GM23248 (cell line): Measurements from ENCODE around the gene MVB12B. TPM values are rescaled to one million over a fixed set of nuclear protein-coding genes. Genes with fewer than 3 reads are reported as not detected.

Experiments
- DNase-seq: peaks from one replicate; pipeline ENCODE4 v3.0.0-alpha.2; 2015
- H2AFZ ChIP-seq: fragments of 200-600 bp; sonication (generic); 2 replicates; pipeline ENCODE4 v1.6.1; 2016; ENCODE audit warnings: antibody characterized with exemption
- H3F3A ChIP-seq: fragments of 200-600 bp; sonication (generic); 2 replicates; pipeline ENCODE4 v1.6.1; 2016; ENCODE audit warnings: mild to moderate bottlenecking, antibody characterized with exemption, mixed run types; ENCODE audit not compliant: insufficient read depth
- H3K27ac ChIP-seq: fragments of 200-600 bp; sonication (generic); 2 replicates; pipeline ENCODE4 v1.5.1; 2016; ENCODE audit warnings: mild to moderate bottlenecking
- H3K27me3 ChIP-seq: fragments of 200-600 bp; sonication (generic); replicated peaks from 2 replicates; pipeline ENCODE4 v1.6.1; 2016; ENCODE audit warnings: mild to moderate bottlenecking; ENCODE audit not compliant: insufficient read depth
- H3K36me3 ChIP-seq: fragments of 200-600 bp; sonication (generic); 2 replicates; pipeline ENCODE4 v1.6.1; 2016; ENCODE audit warnings: low read depth, mild to moderate bottlenecking
- H3K4me1 ChIP-seq: fragments of 200-600 bp; sonication (generic); 2 replicates; pipeline ENCODE4 v1.6.1; 2016; ENCODE audit warnings: mild to moderate bottlenecking; ENCODE audit not compliant: insufficient read depth
- H3K4me2 ChIP-seq: fragments of 200-600 bp; sonication (generic); one replicate; pipeline ENCODE4 v1.6.1; 2016; ENCODE audit warnings: mild to moderate bottlenecking; ENCODE audit not compliant: unreplicated experiment
- H3K4me3 ChIP-seq: fragments of 200-600 bp; sonication (generic); 2 replicates; pipeline ENCODE4 v1.5.1; 2016; ENCODE audit warnings: mild to moderate bottlenecking
- H3K79me2 ChIP-seq: fragments of 200-600 bp; sonication (generic); 2 replicates; pipeline ENCODE4 v1.6.1; 2016; ENCODE audit warnings: mild to moderate bottlenecking; ENCODE audit not compliant: insufficient read depth
- H3K9ac ChIP-seq: fragments of 200-600 bp; sonication (generic); 2 replicates; pipeline ENCODE4 v1.6.1; 2016; ENCODE audit warnings: mild to moderate bottlenecking
- H3K9me2 ChIP-seq: fragments of 200-600 bp; sonication (generic); 2 replicates; pipeline ENCODE4 v1.6.1; 2016; ENCODE audit warnings: mixed run types, mild to moderate bottlenecking, moderate library complexity; ENCODE audit not compliant: insufficient read depth
- H3K9me3 ChIP-seq: fragments of 200-600 bp; sonication (generic); one replicate; pipeline ENCODE4 v1.6.1; 2017; ENCODE audit warnings: low read depth
- H4K20me1 ChIP-seq: fragments of 200-600 bp; sonication (generic); 2 replicates; pipeline ENCODE4 v1.6.0; 2016; ENCODE audit not compliant: insufficient read depth
- EZH2 ChIP-seq: fragments of 200-600 bp; sonication (generic); IDR thresholded peaks from 2 replicates; pipeline ENCODE4 v1.6.1; 2018; ENCODE audit warnings: antibody characterized with exemption, mild to moderate bottlenecking; ENCODE audit not compliant: insufficient read depth, poor library complexity, severe bottlenecking
- EZH2phosphoT487 ChIP-seq: fragments of 200-600 bp; sonication (generic); IDR thresholded peaks from 2 replicates; pipeline ENCODE4 v1.6.1; 2018; ENCODE audit warnings: antibody characterized with exemption, moderate library complexity, mild to moderate bottlenecking, low read depth; ENCODE audit not compliant: insufficient read depth
- WGBS, 2 experiments: methylation state at CpG; one replicate each; pipeline ENCODE4 v1.1.6; 2015 to 2017; ENCODE audit warnings: low lambda C conversion rate in 2 of 2, low coverage in 1 of 2; ENCODE audit errors: missing lambda C conversion rate in 2 of 2; 5-methylcytosine and 5-hydroxymethylcytosine counted together
- in situ Hi-C: fragments of 300-500 bp; cut with MboI; formaldehyde crosslinking; loops from 2 replicates; pipeline ENCODE4 v1.15.0; 2020
- polyA plus RNA-seq: library from polyadenylated mRNA; unstranded; fragments of >200 nt; fragmentation: Nextera tagmentation; extraction: Ambion mirVana; gene quantifications from 2 replicates; pipeline ENCODE4 v1.2.1, GENCODE V29; 2016
- total RNA-seq: library from RNA; depleted of rRNA; stranded (reverse); fragments of >200 nt; shearing (Covaris generic); gene quantifications from 2 replicates; pipeline ENCODE4 v1.2.3, GENCODE V29; 2014

Gene MVB12B
- total and polyA plus RNA-seq, 2 experiments from 2014 or later = 2.4 to 5.5 TPM

DNA sequence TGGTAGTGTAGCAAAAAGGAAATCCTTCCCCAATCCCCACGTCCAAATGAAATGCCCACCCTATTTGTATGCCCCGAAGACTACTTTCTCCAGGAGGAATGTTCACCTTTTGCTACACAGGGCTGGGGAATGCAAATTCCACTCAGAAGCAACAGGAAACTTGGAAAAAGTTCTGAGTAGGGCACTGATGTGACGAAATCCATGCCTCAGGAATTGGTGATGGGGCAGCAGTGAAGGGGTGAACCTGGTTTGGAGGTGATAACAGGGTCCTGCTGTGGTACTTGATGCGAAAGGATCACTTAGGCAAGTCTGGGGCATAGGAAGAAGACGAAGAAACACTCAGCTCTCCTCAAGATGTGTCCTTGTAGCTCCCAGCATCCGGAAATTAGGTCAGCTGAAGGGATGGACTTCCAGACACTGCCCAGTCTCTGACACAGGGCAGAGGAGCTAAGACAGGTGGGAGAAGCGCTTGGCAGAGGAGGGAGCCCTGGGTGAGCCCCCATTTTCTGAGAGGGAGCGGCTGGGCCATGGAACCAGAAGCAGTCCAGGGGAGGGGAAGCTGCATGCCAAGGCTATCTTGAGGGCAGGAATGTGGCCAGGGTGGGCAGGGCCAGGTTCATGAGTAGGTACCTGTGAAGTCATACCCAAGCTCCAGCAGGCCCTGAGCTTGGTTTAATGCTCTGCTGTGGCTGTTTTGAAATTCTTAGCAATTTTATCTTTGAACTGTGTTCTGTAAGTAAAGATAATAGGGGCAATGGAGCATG lies 22.2 kb upstream of the MVB12B start:
- no peak overlapping the region for H3K9ac ChIP-seq
- no peaks in the 10 kb centered on the region for H3K9me2 ChIP-seq
- H3K36me3 ChIP-seq = no peaks in the 10 kb centered on the region
- H3K4me2 ChIP-seq = no peak overlapping the region
- TF ChIP-seq EZH2 (no peak), EZH2phosphoT487 (no peak)
- in situ Hi-C loops = loop anchor here (5.0 to 10.0 kb wide), 2 partner anchors 93 to 190 kb away; no protein-coding TSS in a partner anchor
- 74 to 78% methylated on average over 8 of the region's 8 CpGs for WGBS, 2 experiments
- no peak overlapping the region for H2AFZ ChIP-seq
- no peak overlapping the region for H3K27ac ChIP-seq
- no peak for DNase-seq
- no peak overlapping the region for H3K4me3 ChIP-seq
- H3K27me3 ChIP-seq = no peaks in the 10 kb centered on the region
- no peaks in the 10 kb centered on the region for H3K79me2 ChIP-seq
- no peaks in the 10 kb centered on the region for H4K20me1 ChIP-seq
- H3K4me1 ChIP-seq = no peaks in the 10 kb centered on the region
- H3F3A ChIP-seq = no peaks in the 10 kb centered on the region
- no peaks in the 10 kb centered on the region for H3K9me3 ChIP-seq

- no peak overlapping the region for H2AFZ ChIP-seq
- in situ Hi-C loops = loop anchor here (5.0 to 10.0 kb wide), 2 partner anchors 92 to 190 kb away; no protein-coding TSS in a partner anchor
- no peaks in the 10 kb centered on the region for H3K79me2 ChIP-seq
- no peak overlapping the region for H3K9ac ChIP-seq
- no peaks in the 10 kb centered on the region for H3K9me2 ChIP-seq
- no peak overlapping the region for H3K4me3 ChIP-seq
- TF ChIP-seq EZH2phosphoT487 = no peak
- TF ChIP-seq EZH2 = no peak
- no peaks in the 10 kb centered on the region for H3K9me3 ChIP-seq
- H3K4me1 ChIP-seq = no peaks in the 10 kb centered on the region
- H3K36me3 ChIP-seq = no peaks in the 10 kb centered on the region
- no peak overlapping the region for H3K27ac ChIP-seq
- no peak overlapping the region for H3K4me2 ChIP-seq
- H3K27me3 ChIP-seq = no peaks in the 10 kb centered on the region
- H3F3A ChIP-seq = no peaks in the 10 kb centered on the region
- DNase-seq = no peak
- 64 to 76% methylated on average over 7 of the region's 7 CpGs for WGBS, 2 experiments
- H4K20me1 ChIP-seq = no peaks in the 10 kb centered on the region
Observed at GRCh38 chr9:126304971-126305320, 21.7 kb upstream of the MVB12B start.

DNA sequence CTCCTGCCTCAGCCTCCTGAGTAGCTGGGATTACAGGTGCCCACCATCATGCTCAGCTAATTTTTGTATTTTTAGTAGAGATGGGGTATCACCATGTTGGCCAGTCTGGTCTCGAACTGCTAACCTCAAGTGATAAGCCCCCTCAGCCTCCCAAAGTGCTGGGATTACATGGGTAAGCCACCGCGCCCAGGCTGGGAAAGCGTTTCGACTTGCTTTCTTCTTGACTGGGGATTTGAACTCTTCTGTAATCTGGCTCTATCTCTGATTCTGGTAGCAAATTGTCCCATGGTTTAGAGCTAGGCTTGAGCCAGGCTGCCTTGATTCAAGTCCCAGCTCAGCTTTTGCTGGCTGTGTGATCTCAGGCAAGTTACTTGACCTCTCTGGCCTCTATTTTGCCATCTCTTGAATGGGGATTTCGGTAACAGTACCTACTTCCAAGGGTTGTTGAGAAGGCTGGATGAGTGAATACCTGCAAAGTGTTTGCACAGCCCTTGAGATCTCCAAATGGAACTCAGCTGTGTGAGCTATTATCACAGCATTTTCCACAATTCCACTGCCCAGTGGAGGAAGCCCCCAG lies 20.5 kb upstream of the MVB12B start:
- H3K27ac ChIP-seq = no peak overlapping the region
- no peak overlapping the region for H3K4me3 ChIP-seq
- no peak for DNase-seq
- H3K9ac ChIP-seq = no peak overlapping the region
- no peaks in the 10 kb centered on the region for H3K36me3 ChIP-seq
- H3K27me3 ChIP-seq = no peaks in the 10 kb centered on the region
- TF ChIP-seq EZH2 (no peak), EZH2phosphoT487 (no peak)
- no peak overlapping the region for H3K4me2 ChIP-seq
- H3K9me2 ChIP-seq = no peaks in the 10 kb centered on the region
- no peaks in the 10 kb centered on the region for H3F3A ChIP-seq
- H3K9me3 ChIP-seq = no peaks in the 10 kb centered on the region
- no peaks in the 10 kb centered on the region for H3K4me1 ChIP-seq
- in situ Hi-C loops = loop anchor here (10.0 kb wide), 1 partner anchor 189 kb away; no protein-coding TSS in a partner anchor
- no peaks in the 10 kb centered on the region for H3K79me2 ChIP-seq
- 88 to 89% methylated on average over 6 of the region's 6 CpGs for WGBS, 2 experiments
- H2AFZ ChIP-seq = no peak overlapping the region
- H4K20me1 ChIP-seq = no peaks in the 10 kb centered on the region

DNA sequence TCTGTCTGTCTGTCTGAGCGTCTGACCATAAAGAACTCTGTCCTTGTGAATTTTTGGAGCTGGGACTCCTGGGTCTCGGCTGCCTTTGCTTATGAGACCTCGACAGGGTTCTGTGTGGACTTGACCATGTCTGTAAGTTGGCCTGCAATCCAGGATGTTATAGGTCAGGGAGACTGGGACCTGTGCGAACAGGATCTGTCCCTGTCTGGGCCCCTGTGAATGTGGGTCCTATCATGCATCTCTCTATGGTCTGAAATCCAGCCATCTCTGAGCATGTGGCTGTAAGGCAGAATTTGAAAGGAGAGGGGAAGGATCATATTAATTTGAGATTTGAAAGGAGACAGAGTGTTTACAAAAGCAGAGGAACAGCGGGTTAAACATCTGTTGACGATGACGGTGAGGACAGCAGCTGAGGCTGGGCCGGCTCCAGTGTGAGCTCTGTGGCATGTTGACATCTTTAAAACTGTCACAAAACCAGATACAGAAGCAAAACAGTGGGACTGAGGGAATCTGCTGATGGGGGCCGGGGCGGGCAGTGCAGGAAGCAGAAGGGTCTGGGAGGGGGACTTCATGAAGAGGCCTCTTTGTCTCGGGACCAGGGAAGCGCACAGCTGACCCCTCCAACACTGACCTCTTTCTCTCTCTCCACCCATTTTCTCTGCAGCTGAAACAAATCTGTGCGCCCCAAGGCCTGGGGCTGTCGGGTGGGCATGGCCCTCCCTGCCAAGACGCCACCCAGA lies 19.1 kb upstream of the MVB12B start:
- no peak overlapping the region for H3K27ac ChIP-seq
- H3K4me1 ChIP-seq = no peaks in the 10 kb centered on the region
- no peaks in the 10 kb centered on the region for H4K20me1 ChIP-seq
- H3K36me3 ChIP-seq = no peaks in the 10 kb centered on the region
- H3K9me2 ChIP-seq = no peaks in the 10 kb centered on the region
- no peak for DNase-seq
- TF ChIP-seq EZH2 (no peak), EZH2phosphoT487 (no peak)
- in situ Hi-C loops = loop anchor here (10.0 kb wide), 1 partner anchor 187 kb away; no protein-coding TSS in a partner anchor
- 36 to 42% methylated on average over 14 to 15 of the region's 15 CpGs for WGBS, 2 experiments
- no peak overlapping the region for H3K4me3 ChIP-seq
- H3F3A ChIP-seq = no peaks in the 10 kb centered on the region
- H3K4me2 ChIP-seq = no peak overlapping the region
- no peak overlapping the region for H2AFZ ChIP-seq
- no peaks in the 10 kb centered on the region for H3K79me2 ChIP-seq
- no peak overlapping the region for H3K9ac ChIP-seq
- no peaks in the 10 kb centered on the region for H3K27me3 ChIP-seq
- no peaks in the 10 kb centered on the region for H3K9me3 ChIP-seq
